Activated T-cell treated with anti-CD3 and anti-CD28 coated beads, Interleukin-2, amount 50 U/mL, for 24 hours (primary cell): ENCODE results near the gene MARCHF9.

ENCODE experiments used
- DNase-seq: peaks from one replicate; pipeline ENCODE4 v3.0.0-alpha.2; 2020
- H3K27ac Mint-ChIP-seq: 2 replicates; pipeline ENCODE4 v1.8.0; 2020; ENCODE audit warnings: mild to moderate bottlenecking, mixed read lengths
- H3K27me3 Mint-ChIP-seq: 2 replicates; pipeline ENCODE4 v1.8.0; 2020; ENCODE audit warnings: mixed read lengths
- H3K36me3 Mint-ChIP-seq: 2 replicates; pipeline ENCODE4 v1.8.0; 2020; ENCODE audit warnings: low read depth, mixed read lengths
- H3K4me1 Mint-ChIP-seq: 2 replicates; pipeline ENCODE4 v1.8.0; 2020; ENCODE audit warnings: low read depth, mixed read lengths
- H3K4me3 Mint-ChIP-seq: 2 replicates; pipeline ENCODE4 v1.8.0; 2020; ENCODE audit warnings: mild to moderate bottlenecking, moderate library complexity, mixed read lengths
- H3K9me3 Mint-ChIP-seq: 2 replicates; pipeline ENCODE4 v1.8.0; 2020; ENCODE audit warnings: mixed read lengths

The MARCHF9 gene

GRCh38 chr12:57751788-57752667 is 2.9 kb upstream of the MARCHF9 start, which contains the start of gene CDK4:
TSS of gene CDK4 (minus strand) at chr12:57752310. CDS start at chr12:57751717, 593 bp downstream.
- H3K9me3 Mint-ChIP-seq = no peaks in the 10 kb centered on the region
- peak; percentile 98 for DNase-seq
- no peaks in the 10 kb centered on the region for H3K27me3 Mint-ChIP-seq
- peak within 1 kb of the TSS; percentile 95 for H3K4me3 Mint-ChIP-seq
- peaks cover 53% of the 10 kb centered on the region for H3K36me3 Mint-ChIP-seq
- peaks cover 58% of the 10 kb centered on the region for H3K4me1 Mint-ChIP-seq
- H3K27ac Mint-ChIP-seq = peak within 1 kb of the TSS; percentile 97

GRCh38 chr12:57752668-57753000 is 2.3 kb upstream of the MARCHF9 start:
- Mint-ChIP-seq H3K9me3 (no peaks in the 10 kb centered on the region), H3K27ac (peak overlapping the region; percentile 97), H3K4me1 (peaks cover 59% of the 10 kb centered on the region), H3K36me3 (peaks cover 50% of the 10 kb centered on the region), H3K4me3 (peak overlapping the region; percentile 95), H3K27me3 (no peaks in the 10 kb centered on the region)
- DNase-seq = no peak

GRCh38 chr12:57753756-57754337 is 1.1 kb upstream of the MARCHF9 start:
- DNase-seq = no peak
- Mint-ChIP-seq H3K27ac (peak overlapping the region; percentile 91), H3K36me3 (peaks cover 50% of the 10 kb centered on the region), H3K4me3 (peak overlapping the region; percentile 81), H3K9me3 (no peaks in the 10 kb centered on the region), H3K4me1 (peaks cover 58% of the 10 kb centered on the region), H3K27me3 (no peaks in the 10 kb centered on the region)

GRCh38 chr12:57755194-57755453 is 221 bp downstream of the MARCHF9 start:
- DNase-seq = no peak
- Mint-ChIP-seq H3K4me1 (peaks cover 61% of the 10 kb centered on the region), H3K27me3 (no peaks in the 10 kb centered on the region), H3K4me3 (peak overlapping the region; percentile 81), H3K27ac (no peak overlapping the region), H3K36me3 (peaks cover 51% of the 10 kb centered on the region), H3K9me3 (no peaks in the 10 kb centered on the region)

GRCh38 chr12:57755454-57756372 is 810 bp downstream of the MARCHF9 start:
- H3K27ac Mint-ChIP-seq = peak overlapping the region; percentile 19
- peak; percentile 58 for DNase-seq
- H3K9me3 Mint-ChIP-seq = no peaks in the 10 kb centered on the region
- H3K27me3 Mint-ChIP-seq = no peaks in the 10 kb centered on the region
- H3K4me1 Mint-ChIP-seq = peaks cover 61% of the 10 kb centered on the region
- peak overlapping the region; percentile 84 for H3K4me3 Mint-ChIP-seq
- H3K36me3 Mint-ChIP-seq = peaks cover 51% of the 10 kb centered on the region

- Mint-ChIP-seq H3K4me3 (peak overlapping the region; percentile 84), H3K36me3 (peaks cover 51% of the 10 kb centered on the region), H3K9me3 (no peaks in the 10 kb centered on the region), H3K27me3 (no peaks in the 10 kb centered on the region), H3K4me1 (peaks cover 54% of the 10 kb centered on the region), H3K27ac (peak overlapping the region; percentile 86)
- DNase-seq = peak; percentile 81
Measured at GRCh38 chr12:57756406-57757341, 1.8 kb downstream of the MARCHF9 start.

GRCh38 chr12:57757771-57758170 is 2.9 kb downstream of the MARCHF9 start:
- H3K4me3 Mint-ChIP-seq = no peak overlapping the region
- peaks cover 58% of the 10 kb centered on the region for H3K36me3 Mint-ChIP-seq
- H3K27me3 Mint-ChIP-seq = no peaks in the 10 kb centered on the region
- H3K27ac Mint-ChIP-seq = no peak overlapping the region
- H3K9me3 Mint-ChIP-seq = no peaks in the 10 kb centered on the region
- DNase-seq = no peak
- peaks cover 52% of the 10 kb centered on the region for H3K4me1 Mint-ChIP-seq

GRCh38 chr12:57758552-57759359 is 3.9 kb downstream of the MARCHF9 start:
- H3K9me3 Mint-ChIP-seq = no peaks in the 10 kb centered on the region
- peaks cover 3% of the 10 kb centered on the region for H3K27me3 Mint-ChIP-seq
- H3K4me3 Mint-ChIP-seq = no peak overlapping the region
- H3K27ac Mint-ChIP-seq = no peak overlapping the region
- peaks cover 67% of the 10 kb centered on the region for H3K36me3 Mint-ChIP-seq
- peaks cover 53% of the 10 kb centered on the region for H3K4me1 Mint-ChIP-seq
- no peak for DNase-seq

GRCh38 chr12:57759360-57759980 is 4.6 kb downstream of the MARCHF9 start:
- no peaks in the 10 kb centered on the region for H3K9me3 Mint-ChIP-seq
- no peak overlapping the region for H3K4me3 Mint-ChIP-seq
- H3K36me3 Mint-ChIP-seq = peaks cover 75% of the 10 kb centered on the region
- peak overlapping the region; percentile 66 for H3K27ac Mint-ChIP-seq
- peaks cover 4% of the 10 kb centered on the region for H3K27me3 Mint-ChIP-seq
- DNase-seq = peak; percentile 47
- H3K4me1 Mint-ChIP-seq = peaks cover 52% of the 10 kb centered on the region

- no peak overlapping the region for H3K4me3 Mint-ChIP-seq
- H3K4me1 Mint-ChIP-seq = peaks cover 56% of the 10 kb centered on the region
- peaks cover 83% of the 10 kb centered on the region for H3K36me3 Mint-ChIP-seq
Measured at GRCh38 chr12:57760347-57760982, 5.6 kb downstream of the MARCHF9 start.

GRCh38 chr12:57761391-57761998 is 6.6 kb downstream of the MARCHF9 start:
- peaks cover 8% of the 10 kb centered on the region for H3K27me3 Mint-ChIP-seq
- peaks cover 60% of the 10 kb centered on the region for H3K4me1 Mint-ChIP-seq
- H3K36me3 Mint-ChIP-seq = peaks cover 83% of the 10 kb centered on the region
- no peak for DNase-seq
- H3K27ac Mint-ChIP-seq = no peak overlapping the region
- H3K9me3 Mint-ChIP-seq = no peaks in the 10 kb centered on the region
- H3K4me3 Mint-ChIP-seq = no peak overlapping the region

More at GRCh38 chr12:57760347-57760982, 5.6 kb downstream of the MARCHF9 start:
- H3K9me3 Mint-ChIP-seq = no peaks in the 10 kb centered on the region
- H3K27ac Mint-ChIP-seq = no peak overlapping the region
- DNase-seq = no peak
- peaks cover 4% of the 10 kb centered on the region for H3K27me3 Mint-ChIP-seq

- Mint-ChIP-seq H3K36me3 (peaks cover 78% of the 10 kb centered on the region), H3K27me3 (peaks cover 13% of the 10 kb centered on the region), H3K4me3 (no peak overlapping the region), H3K27ac (no peak overlapping the region), H3K9me3 (no peaks in the 10 kb centered on the region), H3K4me1 (peaks cover 60% of the 10 kb centered on the region)
- no peak for DNase-seq
Measured at GRCh38 chr12:57762463-57762862, 7.6 kb downstream of the MARCHF9 start.
